HCT116 (cell line): ENCODE results near the gene FKBP9. TPM values are rescaled to one million over a fixed set of nuclear protein-coding genes. Genes with fewer than 3 reads are reported as not detected.

Experiments used
- CEBPB ChIP-seq: IDR thresholded peaks from 2 replicates; pipeline ENCODE4 v1.6.1; 2012; ENCODE audit warnings: low read depth
- CTCF ChIP-seq, 3 experiments: fragments of 200-600 bp in 1 of 3; sonication (generic) in 1 of 3; IDR thresholded peaks in 2 of 3; conservative IDR thresholded peaks in 1 of 3; 2 replicates each; pipeline ENCODE4 v1.5.1; 2012 to 2017; ENCODE audit warnings: low read depth in 2 of 3, low read length in 2 of 3, antibody characterized with exemption in 1 of 3, borderline replicate concordance in 1 of 3, control low read depth in 1 of 3, mild to moderate bottlenecking in 1 of 3, mixed read lengths in 1 of 3, mixed run types in 1 of 3, moderate library complexity in 1 of 3; ENCODE audit not compliant: insufficient read depth in 1 of 3
- EZH2phosphoT487 ChIP-seq: fragments of 200-600 bp; IDR thresholded peaks from 2 replicates; pipeline ENCODE4 v1.6.1; 2018; ENCODE audit warnings: antibody characterized with exemption, borderline replicate concordance
- MAX ChIP-seq: IDR thresholded peaks from 2 replicates; pipeline ENCODE4 v1.6.1; 2012
- POLR2AphosphoS5 ChIP-seq: IDR thresholded peaks from 2 replicates; pipeline ENCODE4 v1.6.1; 2011; ENCODE audit warnings: mild to moderate bottlenecking, low read depth, low read length, moderate library complexity
- SIN3A ChIP-seq: IDR thresholded peaks from 2 replicates; pipeline ENCODE4 v1.6.1; 2012; ENCODE audit warnings: low read depth
- TCF7L2 ChIP-seq: IDR thresholded peaks from 2 replicates; pipeline ENCODE4 v1.7.0; 2011; ENCODE audit warnings: borderline replicate concordance, inconsistent platforms; ENCODE audit not compliant: insufficient read depth, insufficient read length; ENCODE audit errors: extremely low read depth
- YY1 ChIP-seq: IDR thresholded peaks from 2 replicates; pipeline ENCODE4 v1.6.1; 2011; ENCODE audit warnings: low read length, low read depth, moderate library complexity, mild to moderate bottlenecking; ENCODE audit not compliant: insufficient replicate concordance; ENCODE audit errors: extremely low read depth
- ZNF274 ChIP-seq: fragments of 200-500 bp; sonication (Bioruptor generic); IDR thresholded peaks from 2 replicates; pipeline ENCODE4 v1.6.1; 2014; ENCODE audit warnings: mild to moderate bottlenecking, low read depth, low read length, inconsistent platforms
- total RNA-seq: library from RNA; stranded (reverse); gene quantifications from one replicate; pipeline ENCODE4 v1.2.1, GENCODE V29; 2021; ENCODE audit not compliant: unreplicated experiment

The FKBP9 gene
- total RNA-seq, 1 experiment from 2014 or later: 85.6 TPM

DNA sequence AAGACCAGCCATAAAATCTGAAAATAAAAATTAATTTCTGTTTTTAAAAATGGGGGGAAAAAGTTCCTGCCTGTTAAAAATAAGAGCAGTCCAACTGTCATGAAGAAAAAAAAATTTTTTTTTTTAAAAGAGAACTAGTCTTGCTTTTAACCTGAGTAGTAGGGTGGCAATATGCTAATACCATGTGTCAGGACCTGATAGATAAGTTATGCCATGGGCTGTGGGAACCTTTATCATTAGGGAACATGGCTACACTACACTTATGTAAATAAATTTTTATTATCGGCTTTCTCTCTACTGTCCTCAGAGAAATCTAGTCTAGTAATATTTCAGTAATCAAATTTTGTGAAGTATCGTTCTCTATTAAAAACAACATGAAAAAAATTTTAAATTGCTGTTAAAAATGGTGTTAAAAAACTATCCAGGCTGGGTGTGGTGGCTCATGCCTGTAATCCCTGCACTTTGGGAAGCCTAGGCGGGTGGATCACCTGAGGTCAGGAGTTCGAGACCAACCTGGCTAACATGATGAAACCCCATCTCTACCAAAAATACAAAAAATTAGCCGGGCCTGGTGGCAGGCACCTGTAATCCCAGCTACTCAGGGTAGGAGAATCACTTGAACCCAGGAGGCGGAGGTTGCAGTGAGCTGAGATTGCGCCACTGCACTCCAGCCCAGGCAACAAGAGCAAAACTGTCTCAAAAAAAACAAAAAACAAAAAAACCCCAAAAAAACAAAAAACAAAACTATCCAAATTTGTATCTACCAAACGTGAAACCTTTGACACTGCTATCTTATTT, 84.6 kb downstream of the FKBP9 start (continued):
- no peak for TF ChIP-seq ZNF274
- no peak for TF ChIP-seq POLR2AphosphoS5
- no peak for TF ChIP-seq SIN3A
- TF ChIP-seq EZH2phosphoT487: no peak
- TF ChIP-seq TCF7L2: no peak
- no peak for TF ChIP-seq MAX
- TF ChIP-seq YY1: no peak
- TF ChIP-seq CTCF (IDR thresholded peaks at IDR 0.05 in 2 of 3, conservative IDR thresholded peaks at IDR 0.05 in 1 of 3; ENCODE audit: borderline replicate concordance in 1 of 3, insufficient read depth in 1 of 3, low read depth in 2 of 3, low read length in 2 of 3): no peak
- no peak for TF ChIP-seq CEBPB
- TF ChIP-seq, all 23 proteins: peak for 0
